ENCODE results near the gene GPATCH1. TPM values are rescaled to one million over a fixed set of nuclear protein-coding genes. Genes with fewer than 3 reads are reported as not detected.
A peak's percentile ranks its signal among the peaks of the same experiment; 100 is the strongest.

GPATCH1 gene
- total RNA-seq, 1 donor from 2014 or later, result 6.7 TPM

- TF ChIP-seq, protein P1, sequence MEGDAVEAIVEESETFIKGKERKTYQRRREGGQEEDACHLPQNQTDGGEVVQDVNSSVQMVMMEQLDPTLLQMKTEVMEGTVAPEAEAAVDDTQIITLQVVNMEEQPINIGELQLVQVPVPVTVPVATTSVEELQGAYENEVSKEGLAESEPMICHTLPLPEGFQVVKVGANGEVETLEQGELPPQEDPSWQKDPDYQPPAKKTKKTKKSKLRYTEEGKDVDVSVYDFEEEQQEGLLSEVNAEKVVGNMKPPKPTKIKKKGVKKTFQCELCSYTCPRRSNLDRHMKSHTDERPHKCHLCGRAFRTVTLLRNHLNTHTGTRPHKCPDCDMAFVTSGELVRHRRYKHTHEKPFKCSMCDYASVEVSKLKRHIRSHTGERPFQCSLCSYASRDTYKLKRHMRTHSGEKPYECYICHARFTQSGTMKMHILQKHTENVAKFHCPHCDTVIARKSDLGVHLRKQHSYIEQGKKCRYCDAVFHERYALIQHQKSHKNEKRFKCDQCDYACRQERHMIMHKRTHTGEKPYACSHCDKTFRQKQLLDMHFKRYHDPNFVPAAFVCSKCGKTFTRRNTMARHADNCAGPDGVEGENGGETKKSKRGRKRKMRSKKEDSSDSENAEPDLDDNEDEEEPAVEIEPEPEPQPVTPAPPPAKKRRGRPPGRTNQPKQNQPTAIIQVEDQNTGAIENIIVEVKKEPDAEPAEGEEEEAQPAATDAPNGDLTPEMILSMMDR (IDR thresholded peaks at IDR 0.05; ENCODE audit: insufficient read depth, low read length, poor library complexity, severe bottlenecking), result no peak
- no peaks in the 10 kb centered on the region for H3K27me3 ChIP-seq (ENCODE audit: control insufficient read depth, insufficient read depth, low read length)
- peak; percentile 55 for DNase-seq (ENCODE audit: low read depth)
- H3K36me3 ChIP-seq (ENCODE audit: control insufficient read depth, insufficient read depth, low read length), result peaks cover 2% of the 10 kb centered on the region
- no peak overlapping the region for H3K4me3 ChIP-seq (ENCODE audit: low read depth, low read length)
These were observed 28.5 kb upstream of the GPATCH1 start for GRCh38 chr19:33052352-33052972.

DNA sequence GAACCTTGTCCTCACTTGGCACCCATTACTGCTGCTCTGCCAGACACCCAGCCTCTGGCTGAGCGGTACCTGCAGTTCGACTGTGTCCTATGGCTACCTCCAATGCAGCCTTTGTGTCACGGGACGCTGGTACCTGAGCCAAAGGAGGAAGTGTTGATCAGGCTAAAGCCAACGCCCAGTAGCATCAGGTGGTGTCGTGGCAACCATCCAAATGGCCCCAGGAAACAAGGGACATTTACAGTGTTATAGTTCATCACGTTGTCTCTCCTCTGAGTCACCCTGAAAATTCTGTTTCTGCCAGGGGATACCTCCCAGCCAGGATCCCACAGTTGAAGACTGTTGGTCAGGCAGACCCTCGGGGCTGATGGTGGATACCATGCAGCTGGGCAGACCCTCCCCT lies 26.4 kb upstream of the GPATCH1 start:
- no peaks in the 10 kb centered on the region for H3K27me3 ChIP-seq (ENCODE audit: control insufficient read depth, insufficient read depth, low read length)
- DNase-seq (ENCODE audit: low read depth), result no peak
- H3K4me3 ChIP-seq (ENCODE audit: low read depth, low read length), result no peak overlapping the region
- H3K36me3 ChIP-seq (ENCODE audit: control insufficient read depth, insufficient read depth, low read length), result peaks cover 2% of the 10 kb centered on the region
- TF ChIP-seq, protein P1 (IDR thresholded peaks at IDR 0.05; ENCODE audit: insufficient read depth, low read length, poor library complexity, severe bottlenecking), result no peak

GRCh38 chr19:33055718-33056117 lies 25.3 kb upstream of the GPATCH1 start:
- TF ChIP-seq, protein P1 (IDR thresholded peaks at IDR 0.05; ENCODE audit: insufficient read depth, low read length, poor library complexity, severe bottlenecking), result no peak
- H3K4me3 ChIP-seq (ENCODE audit: low read depth, low read length), result no peak overlapping the region
- DNase-seq (ENCODE audit: low read depth), result no peak
- H3K27me3 ChIP-seq (ENCODE audit: control insufficient read depth, insufficient read depth, low read length), result no peaks in the 10 kb centered on the region
- peaks cover 2% of the 10 kb centered on the region for H3K36me3 ChIP-seq (ENCODE audit: control insufficient read depth, insufficient read depth, low read length)

- Histone ChIP-seq H3K36me3 (ENCODE audit: control insufficient read depth, insufficient read depth, low read length) (no peaks in the 10 kb centered on the region), H3K4me3 (ENCODE audit: low read depth, low read length) (no peak overlapping the region), H3K27me3 (ENCODE audit: control insufficient read depth, insufficient read depth, low read length) (no peaks in the 10 kb centered on the region)
- no peak for DNase-seq (ENCODE audit: low read depth)
- TF ChIP-seq, protein P1 (IDR thresholded peaks at IDR 0.05; ENCODE audit: insufficient read depth, low read length, poor library complexity, severe bottlenecking), result no peak
These were observed 20.4 kb upstream of the GPATCH1 start for GRCh38 chr19:33060586-33060985.

DNA sequence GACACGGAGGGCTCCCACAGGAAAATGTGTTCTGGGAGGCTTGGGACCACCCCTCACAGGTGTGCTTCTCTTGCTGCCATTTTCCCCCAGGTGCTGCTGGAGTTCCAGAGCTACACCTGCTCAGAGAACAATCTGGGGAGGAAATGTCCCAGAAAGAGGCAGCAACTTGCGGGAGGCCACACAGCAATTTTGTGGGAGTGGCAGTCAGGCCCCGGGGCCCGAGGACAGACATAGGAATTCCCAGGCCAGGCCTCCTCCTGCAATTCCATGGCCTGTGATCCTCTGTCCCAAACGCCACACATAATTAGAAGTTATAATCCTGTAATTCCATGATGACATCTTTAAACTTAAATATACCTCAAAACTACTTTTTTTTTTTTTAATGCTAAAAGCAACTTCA lies 18.1 kb upstream of the GPATCH1 start:
- H3K27me3 ChIP-seq (ENCODE audit: control insufficient read depth, insufficient read depth, low read length), result no peaks in the 10 kb centered on the region
- DNase-seq (ENCODE audit: low read depth), result no peak
- H3K36me3 ChIP-seq (ENCODE audit: control insufficient read depth, insufficient read depth, low read length), result no peaks in the 10 kb centered on the region
- TF ChIP-seq, protein P1 (IDR thresholded peaks at IDR 0.05; ENCODE audit: insufficient read depth, low read length, poor library complexity, severe bottlenecking), result no peak
- H3K4me3 ChIP-seq (ENCODE audit: low read depth, low read length), result peak overlapping the region; percentile 86

- Histone ChIP-seq H3K36me3 (ENCODE audit: control insufficient read depth, insufficient read depth, low read length) (no peaks in the 10 kb centered on the region), H3K4me3 (ENCODE audit: low read depth, low read length) (peak overlapping the region; percentile 86), H3K27me3 (ENCODE audit: control insufficient read depth, insufficient read depth, low read length) (no peaks in the 10 kb centered on the region)
- DNase-seq (ENCODE audit: low read depth), result no peak
- TF ChIP-seq, protein P1 (IDR thresholded peaks at IDR 0.05; ENCODE audit: insufficient read depth, low read length, poor library complexity, severe bottlenecking), result no peak
These were observed 17.6 kb upstream of the GPATCH1 start for GRCh38 chr19:33063356-33063752.

All from kidney epithelial cell (primary cell).